Anterior cingulate cortex (tissue), 58 donors: Measurements from ENCODE around the gene SASH3.

Experiments used
- DNase-seq, 58 donors: peaks; one replicate each; lab custom pipeline; 2025; lab: John Stamatoyannopoulos, UW

The SASH3 gene

GRCh38 chrX:129755779-129756650 is 23.7 kb upstream of the SASH3 start:
- DNase-seq: no peak

GRCh38 chrX:129759576-129760061 is 20.1 kb upstream of the SASH3 start:
- DNase-seq: peak in 50 of 58 donors; percentile 0 to 76 (median 33)

- no peak for DNase-seq
These were observed 19.6 kb upstream of the SASH3 start for GRCh38 chrX:129760155-129760554.

DNA sequence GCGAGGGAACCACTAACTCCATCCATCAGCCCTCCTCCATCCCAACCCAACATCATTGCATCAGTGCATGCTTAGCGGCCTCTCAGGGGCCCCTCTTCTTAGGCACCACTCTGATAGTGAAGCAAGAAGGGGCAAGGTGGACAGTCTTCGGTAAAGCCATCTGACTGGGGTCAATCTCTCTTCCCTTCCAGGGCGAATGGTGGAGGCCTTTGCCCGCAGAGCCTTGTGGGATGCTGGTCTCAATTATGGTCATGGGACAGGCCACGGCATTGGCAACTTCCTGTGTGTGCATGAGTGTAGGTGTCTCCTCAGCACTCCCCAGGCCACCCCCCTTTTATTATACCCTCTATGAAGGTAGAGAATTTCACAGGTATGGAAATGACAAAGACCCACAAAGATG is 18.8 kb upstream of the SASH3 start:
- DNase-seq: no peak

DNA sequence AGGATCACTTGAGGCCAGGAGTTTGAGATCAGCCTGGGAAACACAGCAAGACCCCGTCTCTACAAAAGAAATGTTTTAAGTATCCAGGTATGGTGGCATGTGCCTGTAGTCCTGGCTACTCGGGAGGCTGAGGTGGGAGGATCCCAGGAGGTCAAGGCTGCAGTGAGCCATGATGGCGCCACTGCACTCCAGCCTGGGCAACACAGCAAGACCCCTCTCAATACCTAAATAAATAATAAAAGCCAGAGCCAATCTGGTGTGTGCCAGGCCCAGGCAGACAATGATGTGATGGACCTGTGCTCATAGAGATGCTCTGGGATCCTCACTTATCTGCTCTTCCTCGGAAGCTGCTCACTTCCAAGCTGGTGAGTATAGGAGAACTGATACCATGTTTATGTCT is 18.2 kb upstream of the SASH3 start:
- DNase-seq: no peak

DNA sequence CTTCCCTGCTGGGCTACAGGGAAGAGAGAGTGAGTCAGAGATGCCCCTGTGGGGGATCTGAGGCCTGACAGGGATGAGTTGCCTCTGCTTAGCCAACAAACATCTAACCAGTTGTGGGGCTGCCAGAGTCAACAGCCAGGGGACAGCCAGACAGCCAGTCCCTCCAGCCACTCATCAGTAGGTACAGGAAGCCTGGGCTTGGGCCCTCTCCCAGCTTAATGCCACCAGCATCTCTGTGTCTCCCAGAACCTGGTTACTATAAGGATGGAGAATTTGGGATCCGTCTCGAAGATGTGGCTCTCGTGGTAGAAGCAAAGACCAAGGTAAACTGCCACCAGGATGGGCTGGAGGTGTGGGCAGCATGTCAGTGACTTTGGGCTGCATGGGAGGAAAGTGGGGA is 17.3 kb upstream of the SASH3 start:
- DNase-seq: no peak

GRCh38 chrX:129763666-129764065 is 16.1 kb upstream of the SASH3 start:
- no peak for DNase-seq

DNA sequence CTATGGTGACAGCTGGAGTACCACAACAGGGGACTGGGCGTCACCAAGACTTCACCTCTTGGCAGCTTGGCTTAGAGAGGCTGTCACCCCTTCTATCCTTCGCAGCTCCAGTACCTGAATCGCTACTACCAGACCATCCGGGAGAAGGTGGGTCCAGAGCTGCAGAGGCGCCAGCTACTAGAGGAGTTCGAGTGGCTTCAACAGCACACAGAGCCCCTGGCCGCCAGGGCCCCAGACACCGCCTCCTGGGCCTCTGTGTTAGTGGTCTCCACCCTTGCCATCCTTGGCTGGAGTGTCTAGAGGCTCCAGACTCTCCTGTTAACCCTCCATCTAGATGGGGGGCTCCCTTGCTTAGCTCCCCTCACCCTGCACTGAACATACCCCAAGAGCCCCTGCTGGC is 11.6 kb upstream of the SASH3 start:
- no peak for DNase-seq

DNA sequence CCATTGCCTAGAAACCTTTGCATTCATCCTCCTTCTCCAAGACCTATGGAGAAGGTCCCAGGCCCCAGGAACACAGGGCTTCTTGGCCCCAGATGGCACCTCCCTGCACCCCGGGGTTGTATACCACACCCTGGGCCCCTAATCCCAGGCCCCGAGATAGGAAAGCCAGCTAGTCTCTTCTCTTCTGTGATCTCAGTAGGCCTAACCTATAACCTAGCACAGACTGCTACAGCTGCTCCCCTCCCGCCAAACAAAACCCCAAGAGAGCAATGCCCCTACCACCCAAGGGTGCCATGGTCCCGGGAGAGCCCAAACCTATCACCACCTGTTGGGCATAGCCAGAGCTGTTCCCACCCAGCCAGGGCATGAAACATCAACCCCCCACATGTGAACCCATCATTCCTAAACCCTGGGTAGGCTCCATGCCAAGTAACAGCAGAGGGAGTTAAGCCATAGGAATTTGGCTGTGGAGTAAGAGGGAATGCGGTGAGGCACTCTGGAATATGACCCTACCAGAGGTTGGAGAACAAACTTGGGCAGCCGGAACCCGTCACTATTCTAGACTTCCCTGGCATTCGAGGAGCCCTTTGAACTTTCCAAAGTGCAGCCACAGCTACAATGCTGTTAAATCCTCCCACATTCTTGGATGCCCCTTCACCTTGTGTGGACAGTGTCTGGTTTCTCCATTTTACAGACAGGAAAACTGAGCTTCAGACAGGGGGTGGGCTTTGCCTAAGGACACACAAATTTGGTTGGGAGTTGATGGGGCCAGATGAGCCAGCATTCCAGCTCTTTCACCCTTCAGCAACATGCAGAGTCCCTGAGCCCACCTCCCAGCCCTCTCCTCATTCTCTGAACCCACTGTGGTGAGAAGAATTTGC is 10.9 kb upstream of the SASH3 start:
- DNase-seq: no peak

DNA sequence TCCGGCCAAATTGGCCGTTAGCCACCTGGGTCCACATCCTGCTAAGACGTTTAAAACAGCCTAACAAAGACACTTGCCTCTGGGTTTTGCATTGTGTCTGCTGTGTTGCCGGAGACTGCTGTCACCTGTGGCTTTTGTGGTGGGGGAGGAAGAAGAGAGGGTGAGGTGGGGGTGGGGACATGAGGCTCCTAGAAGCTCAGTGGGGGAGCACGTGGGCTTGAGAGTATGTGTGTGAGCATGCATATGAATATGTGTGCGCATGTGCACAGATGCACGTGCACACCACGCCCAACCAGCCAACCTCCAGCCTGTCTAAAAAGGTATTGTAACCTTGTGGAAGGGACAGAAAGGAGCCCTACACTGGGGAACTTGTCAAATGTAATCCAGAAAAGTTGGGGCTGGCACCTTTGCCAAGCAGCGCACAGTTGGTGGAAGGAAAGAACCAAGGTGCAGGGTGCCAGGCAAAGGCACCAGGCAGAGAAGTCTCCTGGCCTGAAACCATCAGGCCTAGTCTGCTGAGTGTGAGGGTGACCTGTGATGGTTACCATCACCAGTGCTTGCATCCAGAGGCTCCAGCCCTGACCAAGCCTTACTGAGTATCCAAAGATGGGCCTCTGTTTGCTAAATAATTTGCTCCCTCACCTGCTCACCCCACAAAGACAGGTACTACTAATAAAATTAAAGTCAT is 10.1 kb upstream of the SASH3 start:
- DNase-seq: no peak

DNA sequence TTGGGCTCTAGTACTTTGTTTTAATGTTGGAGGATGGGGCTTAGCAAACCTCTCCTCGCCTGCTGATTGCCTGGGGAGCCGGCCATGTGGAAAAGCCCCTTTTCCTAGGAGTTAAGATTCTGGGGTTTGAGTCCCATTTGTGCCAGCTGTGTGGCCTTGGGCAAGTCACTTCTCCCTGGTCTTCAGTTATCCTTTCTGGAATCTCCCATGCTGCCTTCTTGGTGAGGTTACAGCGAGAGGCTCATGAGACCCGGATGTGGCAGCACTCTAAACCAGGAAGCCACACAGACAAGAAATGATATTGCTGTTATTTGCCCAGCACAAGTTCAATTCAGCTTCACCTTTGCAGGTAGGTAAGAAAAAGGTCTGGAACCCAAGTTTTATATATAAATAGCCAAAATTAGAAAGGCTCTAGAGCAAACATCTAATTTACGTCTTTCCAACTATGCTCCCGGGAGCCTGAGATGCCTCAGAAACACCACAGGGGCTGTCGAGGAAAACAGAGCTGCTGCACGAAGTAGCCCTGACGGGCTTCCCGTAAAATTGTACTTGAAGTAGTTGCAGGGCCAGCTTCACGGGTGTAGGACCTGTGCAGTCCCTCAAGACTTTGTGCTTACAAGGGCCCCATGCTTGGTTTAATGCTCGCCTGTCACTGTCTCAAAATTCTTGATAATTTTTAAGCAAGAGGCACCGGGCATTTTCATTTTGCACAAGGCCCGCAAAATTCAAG is 8.3 kb upstream of the SASH3 start:
- no peak for DNase-seq

- DNase-seq: peak in 30 of 58 donors; percentile 1 to 57 (median 15)
These were observed 6.8 kb upstream of the SASH3 start for GRCh38 chrX:129772796-129773431.

DNA sequence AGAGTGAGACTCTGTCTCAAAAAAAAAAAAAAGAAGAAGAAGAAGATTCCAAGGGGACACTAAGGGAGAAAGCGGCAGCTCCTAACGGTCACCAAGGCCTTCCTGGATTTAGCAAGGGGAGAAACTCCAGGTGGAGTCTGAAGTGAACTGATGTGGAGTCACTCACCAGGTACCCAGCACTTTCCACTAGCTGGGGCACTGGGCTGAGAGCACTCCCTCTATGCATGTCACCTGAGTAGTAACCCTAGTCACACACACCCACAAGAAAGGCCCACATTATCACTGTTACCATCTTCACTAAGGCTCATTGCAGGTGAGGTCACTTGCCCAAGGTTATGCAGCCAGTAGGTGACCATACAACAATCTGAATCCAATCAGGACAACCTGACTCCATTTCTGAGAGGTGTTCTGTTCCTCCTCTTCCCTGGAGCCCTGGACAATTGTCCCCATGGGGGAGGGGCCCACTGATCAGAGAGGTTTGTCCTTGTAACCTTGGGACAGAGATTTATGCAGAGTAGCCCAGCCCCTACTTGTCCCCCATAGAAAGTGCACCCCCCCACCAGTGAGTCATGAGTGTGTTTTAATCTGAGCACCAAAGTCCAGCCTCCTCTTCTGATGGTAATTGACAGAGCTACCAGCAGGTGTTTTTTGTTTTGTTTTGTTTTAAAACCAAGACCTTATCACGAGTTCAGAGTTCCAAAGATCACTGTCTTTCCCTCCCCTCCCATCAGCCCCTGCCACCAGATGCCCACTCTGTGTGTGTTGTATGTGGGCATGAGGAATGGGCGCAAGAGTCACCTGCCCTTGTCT is 5.9 kb upstream of the SASH3 start:
- no peak for DNase-seq

- peak in 1 of 58 donors; percentile 0 for DNase-seq
These were observed 2.3 kb upstream of the SASH3 start for GRCh38 chrX:129777218-129778030.

DNA sequence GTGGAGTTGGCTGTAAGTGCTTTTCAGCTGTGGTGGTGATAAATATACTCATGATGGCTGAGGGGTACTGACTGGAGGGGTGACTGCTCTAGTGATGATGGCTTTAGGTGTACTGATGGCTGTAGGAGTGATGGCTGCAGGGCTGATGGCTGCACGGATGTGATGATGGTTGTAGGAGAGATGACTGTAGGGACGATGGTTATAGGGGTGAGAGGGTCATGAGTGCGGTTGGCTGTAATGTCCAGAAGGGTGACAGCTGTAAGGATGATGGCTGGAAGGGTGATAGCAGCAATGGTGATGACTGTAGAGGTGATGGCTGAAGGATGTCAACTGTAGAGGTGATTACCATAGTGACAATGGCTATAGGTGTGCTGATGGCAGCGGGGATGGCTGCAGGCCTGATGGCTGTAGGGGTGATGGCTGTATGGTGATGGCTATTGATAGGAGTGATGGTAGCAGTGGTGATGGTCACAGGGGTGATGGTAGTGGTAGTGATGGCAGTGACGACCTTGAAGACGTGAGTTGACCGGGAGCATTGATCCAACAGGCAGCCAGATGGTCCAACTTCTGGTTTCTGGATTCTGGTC is 570 bp upstream of the SASH3 start:
- DNase-seq: no peak

DNA sequence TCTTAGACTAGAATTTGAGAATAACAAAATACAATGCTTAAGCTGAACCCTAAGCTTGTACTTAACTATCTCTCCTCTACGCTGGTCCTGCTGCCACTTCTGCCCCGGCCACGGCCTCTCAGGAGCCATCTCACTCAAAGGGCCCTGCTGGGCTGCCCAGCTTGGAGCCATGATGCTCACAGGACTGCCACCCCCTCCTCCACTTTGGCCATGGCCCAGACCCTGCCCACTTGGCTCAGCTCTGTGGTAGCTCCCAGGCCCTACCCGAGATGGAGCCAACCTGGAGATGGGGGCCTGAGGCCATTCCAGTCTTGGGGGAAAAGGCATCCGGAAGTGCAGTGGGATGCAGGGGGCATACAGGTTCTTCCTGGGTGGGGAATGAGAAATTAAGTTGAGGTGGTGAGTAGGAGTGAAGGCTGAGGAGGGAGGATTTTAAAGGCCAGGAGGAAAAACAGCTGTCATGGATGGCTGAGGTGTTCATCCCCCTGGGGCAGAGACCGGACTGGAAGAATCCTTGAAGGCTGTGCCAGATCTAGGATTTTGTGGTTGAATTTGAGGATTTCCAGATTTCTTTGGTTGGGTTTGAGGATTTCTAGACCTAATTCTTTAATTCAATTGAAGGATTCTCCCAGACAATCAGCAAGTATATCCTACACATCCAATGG is 824 bp downstream of the SASH3 start:
- DNase-seq: peak in 1 of 58 donors; percentile 1
